Endothelial cell of umbilical vein (primary cell): Measurements from ENCODE around the gene CDK18. TPM values are rescaled to one million over a fixed set of nuclear protein-coding genes. Genes with fewer than 3 reads are reported as not detected.

Experiments used
- BruUV-seq: library from RNA; stranded (reverse); fragments of 400-500 nt; replicated peaks from 2 replicates; lab custom pipeline; 2021; lab: Mats Ljungman, UMichigan
- CTCF ChIA-PET: fragments of 300-600, 350-600 bp; sonication (Branson Sonifier 250); formaldehyde crosslinking; loops from one replicate; lab custom pipeline; 2021; ENCODE audit warnings: antibody characterized with exemption, inconsistent platforms; lab: Charles Lee
- POLR2A ChIA-PET: fragments of 300-600, 350-600 bp; sonication (Branson Sonifier 250); formaldehyde crosslinking; loops from one replicate; lab custom pipeline; 2021; ENCODE audit warnings: antibody characterized with exemption, inconsistent platforms; lab: Charles Lee
- DNase-seq: peaks from one replicate; pipeline ENCODE4 v3.0.0-alpha.2; 2011; ENCODE audit warnings: low read depth, low spot score
- FAIRE-seq: peaks from 2 replicates; lab custom pipeline; 2011; peaks lifted over from hg19 to GRCh38; lab: Jason Lieb, UNC
- H2AFZ ChIP-seq: 2 replicates; pipeline ENCODE4 v1.6.0; 2012; ENCODE audit warnings: low read depth, low read length, control low read depth, inconsistent platforms
- H3K27ac ChIP-seq: 2 replicates; pipeline ENCODE4 v1.5.1; 2011; ENCODE audit warnings: low read depth, mild to moderate bottlenecking, control low read depth, low read length, moderate library complexity; ENCODE audit not compliant: insufficient read depth
- H3K27me3 ChIP-seq, 2 experiments: 2 replicates each; pipeline versions ENCODE4 v1.6.0 to v1.6.1; 2011; ENCODE audit warnings: low read length in 2 of 2, mixed read lengths in 1 of 2; ENCODE audit not compliant: control insufficient read depth in 2 of 2, insufficient read depth in 2 of 2
- H3K36me3 ChIP-seq, 2 experiments: 2 replicates in 1 of 2; 3 replicates in 1 of 2; pipeline ENCODE4 v1.5.1; 2011; ENCODE audit warnings: low read length in 2 of 2, mild to moderate bottlenecking in 1 of 2, moderate library complexity in 1 of 2; ENCODE audit not compliant: control insufficient read depth in 2 of 2, insufficient read depth in 2 of 2; ENCODE audit errors: extremely low read depth in 1 of 2
- H3K4me1 ChIP-seq: 3 replicates; pipeline ENCODE4 v1.5.1; 2011; ENCODE audit warnings: mild to moderate bottlenecking, low read length; ENCODE audit not compliant: control insufficient read depth, insufficient read depth; ENCODE audit errors: extremely low read depth
- H3K4me2 ChIP-seq: 2 replicates; pipeline ENCODE4 v1.6.1; 2011; ENCODE audit warnings: low read length, control low read depth, mixed read lengths; ENCODE audit not compliant: insufficient read depth
- H3K4me3 ChIP-seq, 3 experiments: fragments of 200-600 bp in 1 of 3; sonication (generic), shearing (Covaris generic) in 1 of 3; replicated peaks in 1 of 3; 2 replicates each; pipeline ENCODE4 v1.5.1; 2011 to 2016; ENCODE audit warnings: control low read depth in 3 of 3, low read length in 3 of 3, mild to moderate bottlenecking in 2 of 3, inconsistent platforms in 1 of 3, low read depth in 1 of 3, moderate library complexity in 1 of 3; ENCODE audit not compliant: insufficient read depth in 1 of 3
- H3K79me2 ChIP-seq: 2 replicates; pipeline ENCODE4 v1.6.0; 2012; ENCODE audit warnings: low read length, inconsistent platforms; ENCODE audit not compliant: control insufficient read depth, insufficient read depth
- H3K9ac ChIP-seq: replicated peaks from 2 replicates; pipeline ENCODE3; 2011; ENCODE audit warnings: low read length, control low read depth; ENCODE audit not compliant: insufficient read depth; ENCODE audit errors: extremely low read depth
- H3K9me1 ChIP-seq: replicated peaks from 3 replicates; pipeline ENCODE4 v1.6.0; 2011; ENCODE audit warnings: mild to moderate bottlenecking, low read length; ENCODE audit not compliant: control insufficient read depth, insufficient read depth; ENCODE audit errors: extremely low read depth
- H3K9me3 ChIP-seq: replicated peaks from 2 replicates; pipeline ENCODE4 v1.5.1; 2012; ENCODE audit warnings: low read length, inconsistent platforms; ENCODE audit not compliant: control insufficient read depth, insufficient read depth
- H4K20me1 ChIP-seq: replicated peaks from 2 replicates; pipeline ENCODE3; 2011; ENCODE audit warnings: mild to moderate bottlenecking, low read length; ENCODE audit not compliant: control insufficient read depth, insufficient read depth; ENCODE audit errors: extremely low read depth
- CTCF ChIP-seq, 2 donors: IDR thresholded peaks; 1 replicate in 1 of 2; 2 replicates in 1 of 2; pipeline ENCODE4 v1.5.1; 2011; ENCODE audit warnings: low read length in 2 of 2, mild to moderate bottlenecking in 2 of 2, moderate library complexity in 2 of 2, control low read depth in 1 of 2, inconsistent platforms in 1 of 2, low read depth in 1 of 2; ENCODE audit not compliant: insufficient read depth in 1 of 2; ENCODE audit errors: extremely low read depth in 1 of 2
- GATA2 ChIP-seq: IDR thresholded peaks from 2 replicates; pipeline ENCODE4 v1.7.0; 2011; ENCODE audit warnings: low read depth, mild to moderate bottlenecking, moderate library complexity, mixed read lengths, low read length; ENCODE audit not compliant: insufficient read length, insufficient read depth
- POLR2A ChIP-seq: IDR thresholded peaks from 2 replicates; pipeline ENCODE4 v1.6.1; 2012; ENCODE audit warnings: low read depth, mild to moderate bottlenecking, control low read depth, low read length
- POLR2AphosphoS5 ChIP-seq: IDR thresholded peaks from 2 replicates; pipeline ENCODE4 v1.6.1; 2012; ENCODE audit warnings: low read depth, mild to moderate bottlenecking, control low read depth, low read length, moderate library complexity; ENCODE audit not compliant: insufficient read depth
- dilution Hi-C: fragments of 300-500 bp; cut with MboI; formaldehyde crosslinking; loops from one replicate; pipeline ENCODE4 v1.15.0; 2019; ENCODE audit warnings: low sequenced_read_pairs; ENCODE audit not compliant: extremely low pct_ligation_motif_present
- intact Hi-C: fragments of 100-400 bp; cut with micrococcal nuclease; formaldehyde crosslinking; loops from one replicate; pipeline ENCODE4 v1.10.0; 2022
- polyA plus RNA-seq, 4 experiments: library from polyadenylated mRNA; depleted of rRNA in 3 of 4; stranded (reverse) in 3 of 4; unstranded in 1 of 4; fragments of >200 nt; gene quantifications; 2 replicates each; pipeline versions ENCODE4 v1.2.1 to v1.2.3, GENCODE V29; 2011 to 2012; ENCODE audit warnings: missing spikeins in 1 of 4
- total RNA-seq: library from RNA; stranded (reverse); gene quantifications from 2 replicates; pipeline ENCODE4 v1.2.3, GENCODE V29; 2021

CDK18 gene
- total and polyA plus RNA-seq, 2 donors (not counting 3 experiments of a cell fraction or from before 2014, with no cell fraction given): 0.17 to 1.2 TPM

DNA sequence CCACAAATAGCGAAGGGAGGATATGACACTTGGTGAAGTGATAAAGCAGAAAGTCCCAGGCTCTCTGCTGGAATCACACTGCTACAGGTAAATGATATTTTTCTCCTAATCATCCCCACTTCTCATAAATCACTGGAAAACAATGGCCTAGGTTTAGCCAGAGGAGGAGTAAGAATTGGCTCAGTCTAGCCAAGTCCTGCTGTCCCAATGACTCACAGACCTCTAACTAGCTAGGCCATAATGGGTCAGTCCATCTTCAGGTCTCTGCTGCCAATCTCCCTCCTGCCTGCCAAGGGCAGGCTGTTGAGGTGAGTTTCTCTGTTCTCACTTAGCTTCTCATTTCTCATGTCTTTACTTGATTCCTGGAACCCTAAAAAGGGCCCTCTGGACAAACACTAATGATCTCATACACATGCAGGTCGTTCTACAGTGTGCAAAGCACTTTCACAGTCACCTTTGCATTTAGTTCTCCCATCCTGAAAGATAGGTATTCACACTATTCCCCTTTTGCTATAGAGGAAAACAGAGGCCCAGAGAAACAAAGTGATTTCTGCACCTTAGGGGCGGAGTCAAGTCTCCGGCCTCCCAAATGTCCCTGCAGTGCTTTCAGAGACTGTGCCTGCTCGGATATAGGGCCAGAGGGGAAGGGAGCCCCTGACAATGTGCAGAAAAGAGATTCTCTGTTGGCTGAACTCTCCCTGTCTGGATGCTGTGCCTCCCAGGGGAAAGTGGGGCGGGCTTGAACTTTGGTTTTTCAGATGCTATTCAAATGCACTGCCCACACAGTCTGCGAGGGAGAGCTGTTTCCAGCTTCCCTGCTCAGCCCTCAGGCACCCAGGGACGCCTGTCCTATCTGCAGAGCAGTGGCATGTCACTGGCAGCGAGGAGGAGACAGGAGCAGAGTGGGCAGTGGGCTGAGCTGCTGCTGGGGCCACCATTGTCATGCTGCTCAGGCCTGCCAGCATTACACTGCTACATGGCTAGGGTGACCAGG, 3.9 kb upstream of the CDK18 start:
- BruUV-seq: no TSS peak
- Histone ChIP-seq H3K27ac (no peak overlapping the region), H3K36me3 (no peaks in the 10 kb centered on the region), H4K20me1 (no peaks in the 10 kb centered on the region), H3K9me1 (no peaks in the 10 kb centered on the region), H3K27me3 (peaks cover 24 to 32% of the 10 kb centered on the region in 2 experiments), H2AFZ (no peak overlapping the region), H3K4me1 (no peaks in the 10 kb centered on the region), H3K9me3 (no peaks in the 10 kb centered on the region), H3K9ac (no peak overlapping the region), H3K4me2 (no peak overlapping the region), H3K79me2 (no peaks in the 10 kb centered on the region), H3K4me3 (no peak overlapping the region)
- intact Hi-C loops: no loop called here
- no peak for FAIRE-seq
- no peak for DNase-seq
- CTCF ChIA-PET: interaction anchor here (1.9 to 8.9 kb wide), 2 partner anchors 13 to 21 kb away, joined by 5 to 96 read pairs; no protein-coding TSS in a partner anchor
- dilution Hi-C loops: no loop called here
- POLR2A ChIA-PET: no interaction called here
- TF ChIP-seq CTCF (IDR thresholded peaks at IDR 0.05; ENCODE audit: extremely low read depth in 1 of 2, insufficient read depth in 1 of 2, low read depth in 1 of 2, low read length in 2 of 2) (no peak), POLR2A (no peak), POLR2AphosphoS5 (no peak), GATA2 (no peak)
